Panc1 (cell line): ENCODE measurements around the gene CES3. TPM values are rescaled to one million over a fixed set of nuclear protein-coding genes. Genes with fewer than 3 reads are reported as not detected.
A peak's percentile ranks its signal among the peaks of the same experiment; 100 is the strongest.

ENCODE experiments used
- ATAC-seq: fragments of 200-7000 bp; cut with Tn5 transposase; 2 replicates; pipeline ENCODE4 v1.9.1; 2020; ENCODE audit warnings: mild to moderate bottlenecking, moderate library complexity
- BruUV-seq: library from RNA; stranded (reverse); fragments of 400-500 nt; replicated peaks from 2 replicates; lab custom pipeline; 2021; lab: Mats Ljungman, UMichigan
- CTCF ChIA-PET: fragments of 300-600 bp; sonication (Branson Sonifier 250); formaldehyde crosslinking; loops from one replicate; lab custom pipeline; 2022; ENCODE audit warnings: antibody characterized with exemption; lab: Charles Lee
- POLR2A ChIA-PET: fragments of 300-600 bp; sonication (Branson Sonifier 250); formaldehyde crosslinking; loops from one replicate; lab custom pipeline; 2022; ENCODE audit warnings: antibody characterized with exemption; lab: Charles Lee
- DNase-seq: peaks from one replicate; pipeline ENCODE4 v3.0.0-alpha.2; 2010; ENCODE audit warnings: low read depth, low spot score
- H3K27ac ChIP-seq: 2 replicates; pipeline ENCODE4 v1.5.1; 2011; ENCODE audit warnings: mild to moderate bottlenecking, low read length, inconsistent platforms
- H3K27me3 ChIP-seq: fragments of 200-500 bp; sonication (Bioruptor generic); 2 replicates; pipeline ENCODE4 v1.6.0; 2014; ENCODE audit warnings: low read length, inconsistent platforms; ENCODE audit not compliant: control insufficient read depth, insufficient read depth
- H3K36me3 ChIP-seq: fragments of 200-500 bp; sonication (Bioruptor generic); 2 replicates; pipeline ENCODE4 v1.5.1; 2014; ENCODE audit warnings: inconsistent platforms, mild to moderate bottlenecking, low read length, moderate library complexity; ENCODE audit not compliant: control insufficient read depth, insufficient read depth
- H3K4me1 ChIP-seq: 2 replicates; pipeline ENCODE4 v1.5.1; 2011; ENCODE audit warnings: inconsistent platforms, mild to moderate bottlenecking, low read length, moderate library complexity; ENCODE audit not compliant: control insufficient read depth, insufficient read depth
- H3K4me3 ChIP-seq, 2 experiments: 2 replicates each; pipeline ENCODE4 v1.5.1; 2011 to 2012; ENCODE audit warnings: low read depth in 2 of 2, low read length in 2 of 2, mild to moderate bottlenecking in 2 of 2, inconsistent platforms in 1 of 2, moderate library complexity in 1 of 2
- H3K9me3 ChIP-seq: fragments of 200-500 bp; sonication (Bioruptor generic); 2 replicates; pipeline ENCODE4 v1.5.1; 2014; ENCODE audit warnings: low read depth, mild to moderate bottlenecking, inconsistent platforms, low read length, moderate library complexity; ENCODE audit not compliant: control insufficient read depth, insufficient read depth
- POLR2AphosphoS5 ChIP-seq: IDR thresholded peaks from 2 replicates; pipeline ENCODE4 v1.6.1; 2012; ENCODE audit warnings: mild to moderate bottlenecking, low read depth, low read length, moderate library complexity
- SIN3A ChIP-seq: IDR thresholded peaks from 2 replicates; pipeline ENCODE4 v1.6.1; 2012; ENCODE audit warnings: low read depth, mild to moderate bottlenecking, low read length, moderate library complexity, borderline replicate concordance; ENCODE audit not compliant: insufficient read depth
- TCF7L2 ChIP-seq: IDR thresholded peaks from 2 replicates; pipeline ENCODE4 v1.6.1; 2011; ENCODE audit warnings: mild to moderate bottlenecking, low read depth, low read length, inconsistent platforms
- in situ Hi-C: cut with HindIII; loops from 2 replicates; pipeline ENCODE4 v1.10.0; 2016; ENCODE audit warnings: low sequenced_read_pairs, low pct_unique_long_range_greater_than_20kb
- intact Hi-C: fragments of 100-400 bp; cut with micrococcal nuclease; formaldehyde crosslinking; loops from one replicate; pipeline ENCODE4 v1.10.0; 2022; ENCODE audit not compliant: unreplicated experiment
- total RNA-seq: library from RNA; stranded (reverse); gene quantifications from one replicate; pipeline ENCODE4 v1.2.1, GENCODE V29; 2021; ENCODE audit not compliant: unreplicated experiment
- TF ChIP-seq, protein P1 (sequence below), 2 experiments: IDR thresholded peaks; 2 replicates each; pipeline ENCODE4 v1.6.1; 2011 to 2012; ENCODE audit warnings: low read depth in 2 of 2, control low read depth in 1 of 2, low read length in 1 of 2, mild to moderate bottlenecking in 1 of 2, moderate library complexity in 1 of 2; ENCODE audit not compliant: insufficient read depth in 1 of 2
- TF ChIP-seq, protein P2 (sequence below): fragments of 450-650 bp; IDR thresholded peaks from 2 replicates; pipeline ENCODE4 v1.5.1; 2017; ENCODE audit warnings: mild to moderate bottlenecking

CES3 gene
- total RNA-seq, 1 experiment from 2014 or later, result not detected

GRCh38 chr16:66924527-66925321, 36.3 kb upstream of the CES3 start:
- intact Hi-C loops, result no loop called here
- Histone ChIP-seq H3K9me3 (no peaks in the 10 kb centered on the region), H3K27me3 (no peaks in the 10 kb centered on the region), H3K36me3 (no peaks in the 10 kb centered on the region), H3K27ac (no peak overlapping the region), H3K4me1 (peaks cover 6% of the 10 kb centered on the region; the same call in 1 of the 2 replicates), H3K4me3 (peak overlapping the region; percentile 37 to 46)
- in situ Hi-C loops, result no loop called here
- ATAC-seq, result peak; percentile 65
- TF ChIP-seq POLR2AphosphoS5 (no peak), SIN3A (no peak), TCF7L2 (no peak)
- TF ChIP-seq, protein P1, sequence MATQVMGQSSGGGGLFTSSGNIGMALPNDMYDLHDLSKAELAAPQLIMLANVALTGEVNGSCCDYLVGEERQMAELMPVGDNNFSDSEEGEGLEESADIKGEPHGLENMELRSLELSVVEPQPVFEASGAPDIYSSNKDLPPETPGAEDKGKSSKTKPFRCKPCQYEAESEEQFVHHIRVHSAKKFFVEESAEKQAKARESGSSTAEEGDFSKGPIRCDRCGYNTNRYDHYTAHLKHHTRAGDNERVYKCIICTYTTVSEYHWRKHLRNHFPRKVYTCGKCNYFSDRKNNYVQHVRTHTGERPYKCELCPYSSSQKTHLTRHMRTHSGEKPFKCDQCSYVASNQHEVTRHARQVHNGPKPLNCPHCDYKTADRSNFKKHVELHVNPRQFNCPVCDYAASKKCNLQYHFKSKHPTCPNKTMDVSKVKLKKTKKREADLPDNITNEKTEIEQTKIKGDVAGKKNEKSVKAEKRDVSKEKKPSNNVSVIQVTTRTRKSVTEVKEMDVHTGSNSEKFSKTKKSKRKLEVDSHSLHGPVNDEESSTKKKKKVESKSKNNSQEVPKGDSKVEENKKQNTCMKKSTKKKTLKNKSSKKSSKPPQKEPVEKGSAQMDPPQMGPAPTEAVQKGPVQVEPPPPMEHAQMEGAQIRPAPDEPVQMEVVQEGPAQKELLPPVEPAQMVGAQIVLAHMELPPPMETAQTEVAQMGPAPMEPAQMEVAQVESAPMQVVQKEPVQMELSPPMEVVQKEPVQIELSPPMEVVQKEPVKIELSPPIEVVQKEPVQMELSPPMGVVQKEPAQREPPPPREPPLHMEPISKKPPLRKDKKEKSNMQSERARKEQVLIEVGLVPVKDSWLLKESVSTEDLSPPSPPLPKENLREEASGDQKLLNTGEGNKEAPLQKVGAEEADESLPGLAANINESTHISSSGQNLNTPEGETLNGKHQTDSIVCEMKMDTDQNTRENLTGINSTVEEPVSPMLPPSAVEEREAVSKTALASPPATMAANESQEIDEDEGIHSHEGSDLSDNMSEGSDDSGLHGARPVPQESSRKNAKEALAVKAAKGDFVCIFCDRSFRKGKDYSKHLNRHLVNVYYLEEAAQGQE (IDR thresholded peaks at IDR 0.05; ENCODE audit: insufficient read depth in 1 of 2, low read depth in 2 of 2, low read length in 1 of 2), result no peak
- TF ChIP-seq, protein P2, sequence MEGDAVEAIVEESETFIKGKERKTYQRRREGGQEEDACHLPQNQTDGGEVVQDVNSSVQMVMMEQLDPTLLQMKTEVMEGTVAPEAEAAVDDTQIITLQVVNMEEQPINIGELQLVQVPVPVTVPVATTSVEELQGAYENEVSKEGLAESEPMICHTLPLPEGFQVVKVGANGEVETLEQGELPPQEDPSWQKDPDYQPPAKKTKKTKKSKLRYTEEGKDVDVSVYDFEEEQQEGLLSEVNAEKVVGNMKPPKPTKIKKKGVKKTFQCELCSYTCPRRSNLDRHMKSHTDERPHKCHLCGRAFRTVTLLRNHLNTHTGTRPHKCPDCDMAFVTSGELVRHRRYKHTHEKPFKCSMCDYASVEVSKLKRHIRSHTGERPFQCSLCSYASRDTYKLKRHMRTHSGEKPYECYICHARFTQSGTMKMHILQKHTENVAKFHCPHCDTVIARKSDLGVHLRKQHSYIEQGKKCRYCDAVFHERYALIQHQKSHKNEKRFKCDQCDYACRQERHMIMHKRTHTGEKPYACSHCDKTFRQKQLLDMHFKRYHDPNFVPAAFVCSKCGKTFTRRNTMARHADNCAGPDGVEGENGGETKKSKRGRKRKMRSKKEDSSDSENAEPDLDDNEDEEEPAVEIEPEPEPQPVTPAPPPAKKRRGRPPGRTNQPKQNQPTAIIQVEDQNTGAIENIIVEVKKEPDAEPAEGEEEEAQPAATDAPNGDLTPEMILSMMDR, result peak; percentile 77
- CTCF ChIA-PET, result no interaction called here
- DNase-seq, result no peak
- POLR2A ChIA-PET, result no interaction called here
- no TSS peak for BruUV-seq

GRCh38 chr16:66925322-66925840, 35.7 kb upstream of the CES3 start, which contains the start of gene RRAD:
Gene RRAD (minus strand): TSS chr16:66925535. CDS start chr16:66925179, 356 bp downstream.
- peaks cover 6% of the 10 kb centered on the region; the same call in 1 of the 2 replicates for H3K4me1 ChIP-seq
- CTCF ChIA-PET, result no interaction called here
- intact Hi-C loops, result no loop called here

More at GRCh38 chr16:66925322-66925840, 35.7 kb upstream of the CES3 start, which contains the start of gene RRAD:
- POLR2A ChIA-PET, result no interaction called here
- DNase-seq (no peak), ATAC-seq (peak; percentile 35)
- TF ChIP-seq POLR2AphosphoS5, result no peak
- in situ Hi-C loops, result no loop called here
- BruUV-seq, result no TSS peak
- H3K9me3 ChIP-seq, result no peaks in the 10 kb centered on the region
- peak within 1 kb of the TSS; percentile 37 to 46 for H3K4me3 ChIP-seq
- no peaks in the 10 kb centered on the region for H3K36me3 ChIP-seq
- H3K27ac ChIP-seq, result no peak within 1 kb of the TSS
- no peaks in the 10 kb centered on the region for H3K27me3 ChIP-seq
